Immature natural killer cell (primary cell): ENCODE data around the gene PPP1R36. TPM values are rescaled to one million over a fixed set of nuclear protein-coding genes. Genes with fewer than 3 reads are reported as not detected.
"Not testable (repeated sequence)": the region's sequence is repeated elsewhere in the genome, so short reads cannot be mapped to it uniquely, and the experiment has no call there.

ENCODE experiments used
- DNase-seq, 3 donors: peaks; one replicate each; pipeline ENCODE4 v3.0.0; 2022; ENCODE audit warnings: mixed read lengths in 1 of 3
- H3K27ac Mint-ChIP-seq, 6 donors: one replicate each; pipeline ENCODE4 v1.8.0; 2020; ENCODE audit warnings: mixed read lengths in 6 of 6, mild to moderate bottlenecking in 5 of 6, inconsistent platforms in 4 of 6, moderate library complexity in 3 of 6
- H3K27me3 Mint-ChIP-seq, 3 donors: one replicate each; pipeline ENCODE4 v1.8.0; 2020 to 2021; ENCODE audit warnings: low read depth in 3 of 3, mild to moderate bottlenecking in 3 of 3, mixed read lengths in 3 of 3, moderate library complexity in 3 of 3, inconsistent platforms in 1 of 3
- H3K36me3 Mint-ChIP-seq, 3 donors: one replicate each; pipeline ENCODE4 v1.8.0; 2020; ENCODE audit warnings: mixed read lengths in 3 of 3, inconsistent platforms in 2 of 3, mild to moderate bottlenecking in 2 of 3
- H3K4me1 Mint-ChIP-seq, 2 donors: one replicate each; pipeline ENCODE4 v1.8.0; 2020; ENCODE audit warnings: inconsistent platforms in 2 of 2, mild to moderate bottlenecking in 2 of 2, mixed read lengths in 2 of 2, moderate library complexity in 1 of 2
- H3K4me3 Mint-ChIP-seq, 5 donors: one replicate each; pipeline ENCODE4 v1.8.0; 2020; ENCODE audit warnings: mild to moderate bottlenecking in 5 of 5, mixed read lengths in 5 of 5, inconsistent platforms in 3 of 5, moderate library complexity in 3 of 5
- H3K9me3 Mint-ChIP-seq, 6 donors: one replicate each; pipeline ENCODE4 v1.8.0; 2020; ENCODE audit warnings: mild to moderate bottlenecking in 6 of 6, mixed read lengths in 6 of 6, inconsistent platforms in 4 of 6, moderate library complexity in 3 of 6
- polyA plus RNA-seq, 3 donors: library from polyadenylated mRNA; unstranded; fragments of 300-500 nt; fragmentation: Illumina TruSeq; gene quantifications; one replicate each; pipeline ENCODE4 v1.2.3, GENCODE V29; 2021

Gene PPP1R36
- polyA plus RNA-seq, 3 donors from 2014 or later, result 0.47 to 0.81 TPM; not detected in 1

- H3K9me3 Mint-ChIP-seq, result no peaks in the 10 kb centered on the region
- no peaks in the 10 kb centered on the region for H3K4me1 Mint-ChIP-seq
- no peaks in the 10 kb centered on the region for H3K36me3 Mint-ChIP-seq
- H3K27ac Mint-ChIP-seq, result no peak overlapping the region
- H3K4me3 Mint-ChIP-seq, result no peak overlapping the region
- DNase-seq, result no peak
- H3K27me3 Mint-ChIP-seq, result peaks cover 0 to 3% (median 2%) of the 10 kb centered on the region in 3 donors
These were observed 11.9 kb downstream of the PPP1R36 start for GRCh38 chr14:64561631-64562030.

DNA sequence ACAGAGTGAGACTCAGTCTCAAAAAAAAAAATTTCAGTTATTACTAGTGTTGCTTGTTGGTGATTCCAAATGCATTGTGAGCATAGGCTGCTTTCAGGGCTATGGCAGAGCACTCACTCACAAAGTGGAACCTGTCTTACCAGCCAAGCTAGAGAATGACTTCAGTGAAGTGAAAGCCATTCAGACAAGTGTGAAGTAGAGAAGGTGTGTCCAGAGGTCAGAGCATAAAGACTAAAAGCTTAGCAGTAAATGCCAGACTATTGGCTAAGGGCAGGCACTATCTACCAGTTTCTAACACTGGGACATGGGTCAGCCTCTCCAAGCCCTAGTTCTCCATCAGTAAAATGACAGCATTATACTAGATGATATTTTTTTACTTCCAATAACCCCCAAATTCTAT lies 12.7 kb downstream of the PPP1R36 start:
- H3K36me3 Mint-ChIP-seq, result no peaks in the 10 kb centered on the region
- DNase-seq, result no peak
- H3K4me3 Mint-ChIP-seq, result no peak overlapping the region
- no peaks in the 10 kb centered on the region for H3K9me3 Mint-ChIP-seq
- H3K27ac Mint-ChIP-seq, result no peak overlapping the region
- H3K27me3 Mint-ChIP-seq, result peaks cover 0 to 3% (median 2%) of the 10 kb centered on the region in 3 donors
- no peaks in the 10 kb centered on the region for H3K4me1 Mint-ChIP-seq

GRCh38 chr14:64563696-64564095 lies 13.9 kb downstream of the PPP1R36 start:
- Mint-ChIP-seq H3K36me3 (no peaks in the 10 kb centered on the region), H3K4me1 (no peaks in the 10 kb centered on the region), H3K27me3 (peaks cover 0 to 3% (median 0%) of the 10 kb centered on the region in 3 donors)

DNA sequence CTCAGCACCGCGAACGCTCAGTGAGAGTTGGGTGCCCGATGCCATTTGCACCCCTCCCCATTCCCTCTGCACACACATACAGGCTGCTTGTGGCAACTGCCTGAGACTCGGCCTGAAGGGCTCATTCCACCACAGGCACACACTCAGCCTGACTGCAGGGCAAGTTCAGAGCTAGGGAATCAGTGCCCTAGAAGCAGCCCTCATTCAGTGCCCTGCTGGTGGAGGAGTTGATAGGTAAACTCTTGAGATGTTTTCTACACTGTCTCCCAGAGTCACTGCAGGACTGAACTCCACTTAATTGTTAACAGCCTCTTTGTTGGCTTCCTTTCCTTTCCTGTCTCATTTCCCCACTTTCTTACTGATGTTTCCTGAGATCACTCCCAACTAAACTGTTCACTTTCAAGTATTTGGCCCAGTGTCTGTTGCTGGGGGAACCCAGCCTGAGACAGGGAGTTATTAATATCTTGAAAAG lies 16.9 kb downstream of the PPP1R36 start:
- Mint-ChIP-seq H3K27me3 (no peaks in the 10 kb centered on the region), H3K4me3 (no peak overlapping the region)

More at GRCh38 chr14:64563696-64564095, 13.9 kb downstream of the PPP1R36 start:
- no peak for DNase-seq
- Mint-ChIP-seq H3K27ac (no peak overlapping the region), H3K4me3 (no peak overlapping the region), H3K9me3 (no peaks in the 10 kb centered on the region)

GRCh38 chr14:64569138-64569631 lies 19.4 kb downstream of the PPP1R36 start:
- Mint-ChIP-seq H3K4me3 (no peak overlapping the region), H3K27me3 (no peaks in the 10 kb centered on the region), H3K4me1 (no peaks in the 10 kb centered on the region), H3K36me3 (no peaks in the 10 kb centered on the region), H3K27ac (no peak overlapping the region), H3K9me3 (no peaks in the 10 kb centered on the region)
- DNase-seq, result no peak

More for the DNA sequence above, 16.9 kb downstream of the PPP1R36 start:
- no peaks in the 10 kb centered on the region for H3K4me1 Mint-ChIP-seq
- no peak for DNase-seq
- H3K36me3 Mint-ChIP-seq, result no peaks in the 10 kb centered on the region
- no peak overlapping the region for H3K27ac Mint-ChIP-seq
- H3K9me3 Mint-ChIP-seq, result no peaks in the 10 kb centered on the region

GRCh38 chr14:64569646-64570045 lies 19.9 kb downstream of the PPP1R36 start:
- not testable (repeated sequence) for H3K27ac Mint-ChIP-seq, H3K9me3 Mint-ChIP-seq, H3K4me1 Mint-ChIP-seq, H3K4me3 Mint-ChIP-seq, H3K27me3 Mint-ChIP-seq, H3K36me3 Mint-ChIP-seq, DNase-seq

- no peak overlapping the region for H3K27ac Mint-ChIP-seq
- no peaks in the 10 kb centered on the region for H3K4me1 Mint-ChIP-seq
- no peaks in the 10 kb centered on the region for H3K9me3 Mint-ChIP-seq
- DNase-seq, result no peak
- H3K27me3 Mint-ChIP-seq, result no peaks in the 10 kb centered on the region
- H3K4me3 Mint-ChIP-seq, result no peak overlapping the region
- no peaks in the 10 kb centered on the region for H3K36me3 Mint-ChIP-seq
These were observed 22.8 kb downstream of the PPP1R36 start for GRCh38 chr14:64572386-64573104.

- DNase-seq, result no peak
- H3K27me3 Mint-ChIP-seq, result no peaks in the 10 kb centered on the region
- H3K36me3 Mint-ChIP-seq, result no peaks in the 10 kb centered on the region
- H3K9me3 Mint-ChIP-seq, result no peaks in the 10 kb centered on the region
- H3K4me3 Mint-ChIP-seq, result no peak overlapping the region
- no peaks in the 10 kb centered on the region for H3K4me1 Mint-ChIP-seq
- H3K27ac Mint-ChIP-seq, result no peak overlapping the region
These were observed 23.3 kb downstream of the PPP1R36 start for GRCh38 chr14:64573109-64573508.

DNA sequence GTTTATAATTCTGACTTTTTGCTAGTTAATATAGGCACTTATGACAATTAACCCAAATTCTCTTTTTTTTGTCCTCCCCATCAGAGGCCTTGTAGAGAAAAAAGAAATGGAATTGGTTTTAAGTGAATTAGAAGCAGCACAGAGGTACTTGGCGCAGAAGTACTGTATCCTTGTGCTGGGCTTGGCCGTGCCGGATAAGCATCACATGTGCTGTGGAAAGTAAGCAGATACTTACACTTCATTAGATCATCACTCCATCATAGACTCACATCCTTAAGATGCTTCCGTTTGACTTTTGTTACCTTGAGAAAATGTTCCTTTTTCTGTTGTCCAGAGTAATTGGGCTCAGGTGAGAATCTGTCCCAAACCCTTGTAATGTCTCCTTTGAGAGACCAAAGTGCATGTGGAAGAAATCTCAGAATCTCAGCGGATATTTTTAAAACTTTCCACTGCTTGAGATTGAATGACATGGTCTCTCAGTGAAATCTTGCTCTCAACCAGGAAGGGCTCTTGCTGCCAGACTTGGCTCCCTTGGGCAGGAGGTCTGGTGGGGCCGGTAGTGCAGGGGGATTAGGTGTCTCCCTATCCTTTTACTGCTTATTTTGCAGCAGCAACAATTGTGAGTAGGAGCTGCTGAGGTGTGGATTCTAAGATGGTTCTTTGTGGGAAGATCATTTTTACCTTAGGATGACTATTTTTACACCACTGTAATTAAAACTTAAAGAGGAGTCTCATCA lies 24.8 kb downstream of the PPP1R36 start:
- no peaks in the 10 kb centered on the region for H3K9me3 Mint-ChIP-seq
- no peaks in the 10 kb centered on the region for H3K4me1 Mint-ChIP-seq
- H3K4me3 Mint-ChIP-seq, result no peak overlapping the region
- peaks cover 0 to 2% (median 0%) of the 10 kb centered on the region in 3 donors for H3K27me3 Mint-ChIP-seq
- no peak for DNase-seq
- no peak overlapping the region for H3K27ac Mint-ChIP-seq
- H3K36me3 Mint-ChIP-seq, result no peaks in the 10 kb centered on the region

DNA sequence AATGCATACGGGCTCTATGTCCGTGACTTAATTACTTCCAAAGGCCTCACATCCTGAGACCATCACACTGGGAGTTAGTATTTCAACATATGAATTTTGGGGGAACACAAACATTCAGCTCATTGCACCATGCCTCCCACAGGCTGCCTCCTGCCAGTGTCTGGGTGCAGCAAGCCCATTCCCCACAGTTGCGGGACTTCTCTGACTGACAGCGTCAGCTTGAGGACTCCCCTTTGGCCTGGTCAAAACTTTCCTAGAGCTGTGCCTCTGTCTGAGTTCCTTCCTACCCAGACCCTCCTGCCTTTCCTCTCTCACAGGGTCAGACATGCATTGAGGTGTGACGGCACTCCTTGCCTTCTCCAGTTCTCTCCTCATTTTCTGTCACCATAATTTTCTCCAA lies 27.4 kb downstream of the PPP1R36 start:
- no peak for DNase-seq
- Mint-ChIP-seq H3K4me3 (no peak overlapping the region), H3K36me3 (no peaks in the 10 kb centered on the region), H3K27me3 (peaks cover 0 to 2% (median 0%) of the 10 kb centered on the region in 3 donors), H3K4me1 (no peaks in the 10 kb centered on the region), H3K9me3 (no peaks in the 10 kb centered on the region), H3K27ac (no peak overlapping the region)

- no peak overlapping the region for H3K27ac Mint-ChIP-seq
- no peak for DNase-seq
- H3K36me3 Mint-ChIP-seq, result no peaks in the 10 kb centered on the region
- H3K4me3 Mint-ChIP-seq, result no peak overlapping the region
- H3K4me1 Mint-ChIP-seq, result no peaks in the 10 kb centered on the region
- H3K27me3 Mint-ChIP-seq, result peaks cover 0 to 6% (median 0%) of the 10 kb centered on the region in 3 donors
- H3K9me3 Mint-ChIP-seq, result no peaks in the 10 kb centered on the region
These were observed 30.7 kb downstream of the PPP1R36 start for GRCh38 chr14:64580467-64580866.

DNA sequence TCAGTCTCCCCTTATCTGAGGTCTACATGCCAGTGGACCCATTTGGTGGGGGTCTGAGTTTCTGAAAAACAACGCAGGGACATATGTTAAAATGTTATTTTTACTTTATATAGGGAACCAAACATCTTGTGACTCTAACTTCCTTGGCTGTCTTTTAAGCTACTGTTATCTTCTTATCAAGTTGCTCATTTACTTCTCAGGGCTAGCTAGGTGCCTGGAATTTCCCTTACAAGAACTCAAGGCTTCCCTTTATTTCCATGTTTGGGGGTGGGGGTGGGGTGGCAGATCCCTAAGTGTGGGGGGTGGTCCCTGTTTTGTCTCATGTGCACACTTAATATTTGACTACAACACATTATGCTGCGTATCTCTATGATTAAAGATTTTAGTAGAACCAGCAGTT lies 31.6 kb downstream of the PPP1R36 start:
- no peaks in the 10 kb centered on the region for H3K36me3 Mint-ChIP-seq
- H3K4me1 Mint-ChIP-seq, result no peaks in the 10 kb centered on the region
- H3K4me3 Mint-ChIP-seq, result no peak overlapping the region

DNA sequence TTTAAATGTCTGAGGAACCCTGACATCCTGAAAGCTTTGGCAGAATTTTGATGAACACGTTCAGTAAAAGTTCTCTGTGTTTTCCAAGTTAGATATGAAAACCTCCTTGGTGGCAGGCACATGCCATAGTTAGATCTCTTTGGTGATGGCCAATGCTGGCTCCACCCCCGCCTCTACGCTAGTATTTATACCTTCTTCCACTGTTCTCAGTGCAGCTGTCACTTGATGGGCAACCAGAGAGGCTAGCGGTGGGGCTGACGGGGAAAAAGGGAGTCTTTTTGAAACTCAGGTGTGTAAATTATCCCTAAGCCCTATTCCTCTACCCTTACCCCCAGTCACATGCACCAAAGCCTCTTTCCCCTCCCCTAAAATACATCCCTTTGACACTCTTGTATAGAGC lies 32.1 kb downstream of the PPP1R36 start:
- Mint-ChIP-seq H3K27ac (no peak overlapping the region), H3K4me3 (no peak overlapping the region), H3K36me3 (no peaks in the 10 kb centered on the region), H3K27me3 (peaks cover 0 to 6% (median 0%) of the 10 kb centered on the region in 3 donors), H3K4me1 (no peaks in the 10 kb centered on the region), H3K9me3 (no peaks in the 10 kb centered on the region)
- DNase-seq, result no peak

More for the DNA sequence above, 31.6 kb downstream of the PPP1R36 start:
- H3K9me3 Mint-ChIP-seq, result no peaks in the 10 kb centered on the region
- peaks cover 0 to 6% (median 0%) of the 10 kb centered on the region in 3 donors for H3K27me3 Mint-ChIP-seq
- H3K27ac Mint-ChIP-seq, result no peak overlapping the region
- no peak for DNase-seq

GRCh38 chr14:64584190-64584589 lies 34.4 kb downstream of the PPP1R36 start:
- no peaks in the 10 kb centered on the region for H3K4me1 Mint-ChIP-seq
- no peak overlapping the region for H3K27ac Mint-ChIP-seq
- DNase-seq, result no peak
- no peaks in the 10 kb centered on the region for H3K9me3 Mint-ChIP-seq
- H3K4me3 Mint-ChIP-seq, result no peak overlapping the region
- peaks cover 0 to 3% (median 0%) of the 10 kb centered on the region in 3 donors for H3K27me3 Mint-ChIP-seq
- H3K36me3 Mint-ChIP-seq, result no peaks in the 10 kb centered on the region
